WTC11 (cell line): ENCODE results near the gene RASSF8. TPM values are rescaled to one million over a fixed set of nuclear protein-coding genes. Genes with fewer than 3 reads are reported as not detected.

Source experiments
- ATAC-seq: fragments of 200-7000 bp; cut with Tn5 transposase; 2 replicates; pipeline ENCODE4 v1.10.0; 2021; ENCODE audit warnings: mild to moderate bottlenecking, moderate library complexity
- CTCF ChIA-PET: fragments of 300-600 bp; sonication (Branson Sonifier 250); formaldehyde crosslinking; loops from one replicate; lab custom pipeline; 2021; ENCODE audit warnings: antibody characterized with exemption; lab: Charles Lee
- POLR2A ChIA-PET: fragments of 350-600 bp; sonication (Branson Sonifier 250); formaldehyde crosslinking; loops from one replicate; lab custom pipeline; 2021; ENCODE audit warnings: antibody characterized with exemption; lab: Charles Lee
- DNase-seq: peaks from one replicate; pipeline ENCODE4 v3.0.0; 2021; ENCODE audit warnings: low spot score
- H3K27ac Mint-ChIP-seq: 2 replicates; pipeline ENCODE4 v1.8.0; 2021; ENCODE audit warnings: mixed read lengths
- H3K27me3 Mint-ChIP-seq: 2 replicates; pipeline ENCODE4 v1.8.0; 2021; ENCODE audit warnings: low read depth, mild to moderate bottlenecking, moderate library complexity, mixed read lengths
- H3K36me3 Mint-ChIP-seq: 2 replicates; pipeline ENCODE4 v1.8.0; 2021; ENCODE audit warnings: mixed read lengths
- H3K4me1 Mint-ChIP-seq: 2 replicates; pipeline ENCODE4 v1.8.0; 2022; ENCODE audit warnings: mixed read lengths
- H3K4me3 Mint-ChIP-seq: 2 replicates; pipeline ENCODE4 v1.8.0; 2021; ENCODE audit warnings: mild to moderate bottlenecking, moderate library complexity, mixed read lengths
- H3K9me3 Mint-ChIP-seq: 2 replicates; pipeline ENCODE4 v1.8.0; 2021; ENCODE audit warnings: mixed read lengths
- FOXK1 ChIP-seq: sonication (generic); formaldehyde crosslinking; IDR thresholded peaks from 2 replicates; pipeline ENCODE4 v1.8.0; 2022; ENCODE audit warnings: mild to moderate bottlenecking, moderate library complexity, missing genetic modification reagents
- FOXP1 ChIP-seq: sonication (generic); formaldehyde crosslinking; IDR thresholded peaks from 2 replicates; pipeline ENCODE4 v1.8.0; 2022; ENCODE audit warnings: missing genetic modification reagents, mild to moderate bottlenecking, moderate library complexity, borderline replicate concordance
- GTF2I ChIP-seq: fragments of 250-450 bp; sonication (Bioruptor Pico); conservative IDR thresholded peaks from 2 replicates; pipeline ENCODE4 v1.4.0; 2021; ENCODE audit warnings: mild to moderate bottlenecking
- NFYB ChIP-seq: sonication (generic); formaldehyde crosslinking; conservative IDR thresholded peaks from 2 replicates; pipeline ENCODE4 v1.8.0; 2022; ENCODE audit warnings: low read depth, missing genetic modification reagents
- NR3C1 ChIP-seq: sonication (generic); formaldehyde crosslinking; conservative IDR thresholded peaks from 2 replicates; pipeline ENCODE4 v1.8.1; 2023; ENCODE audit warnings: low read depth, mild to moderate bottlenecking, missing genetic modification reagents
- TEAD4 ChIP-seq: sonication (generic); formaldehyde crosslinking; IDR thresholded peaks from 2 replicates; pipeline ENCODE4 v1.8.0; 2022; ENCODE audit warnings: mild to moderate bottlenecking, missing genetic modification reagents
- ZBTB21 ChIP-seq: sonication (generic); formaldehyde crosslinking; IDR thresholded peaks from 2 replicates; pipeline ENCODE4 v1.8.1; 2023; ENCODE audit warnings: mild to moderate bottlenecking, missing genetic modification reagents, borderline replicate concordance
- ZNF121 ChIP-seq: sonication (generic); formaldehyde crosslinking; IDR thresholded peaks from 2 replicates; pipeline ENCODE4 v1.8.0; 2023; ENCODE audit warnings: missing genetic modification reagents
- ZNF263 ChIP-seq: sonication (generic); formaldehyde crosslinking; IDR thresholded peaks from 2 replicates; pipeline ENCODE4 v1.8.1; 2022; ENCODE audit warnings: low read depth, mild to moderate bottlenecking, moderate library complexity, missing genetic modification reagents
- ZNF317 ChIP-seq: sonication (generic); formaldehyde crosslinking; IDR thresholded peaks from 2 replicates; pipeline ENCODE4 v1.8.1; 2023; ENCODE audit warnings: low read depth, mild to moderate bottlenecking, moderate library complexity, missing genetic modification reagents, borderline replicate concordance
- ZNF671 ChIP-seq: fragments of 250-450 bp; sonication (Bioruptor Pico); IDR thresholded peaks from 2 replicates; pipeline ENCODE4 v1.8.0; 2021; ENCODE audit warnings: mild to moderate bottlenecking
- total RNA-seq: library from RNA; stranded (reverse); gene quantifications from 3 replicates; pipeline ENCODE4 v1.2.3, GENCODE V29; 2021
- TF ChIP-seq, protein P1 (sequence below): sonication (generic); formaldehyde crosslinking; IDR thresholded peaks from 2 replicates; pipeline ENCODE4 v1.8.0; 2023; ENCODE audit warnings: missing genetic modification reagents, mild to moderate bottlenecking, borderline replicate concordance
- TF ChIP-seq, protein P2 (sequence below): sonication (generic); formaldehyde crosslinking; IDR thresholded peaks from 2 replicates; pipeline ENCODE4 v1.8.1; 2023; ENCODE audit warnings: mild to moderate bottlenecking, missing genetic modification reagents, moderate library complexity
- TF ChIP-seq, protein P3 (sequence below): sonication (generic); formaldehyde crosslinking; conservative IDR thresholded peaks from 2 replicates; pipeline ENCODE4 v1.8.1; 2022; ENCODE audit warnings: mild to moderate bottlenecking, missing genetic modification reagents
- TF ChIP-seq, protein P4 (sequence below): fragments of 250-450 bp; sonication (Bioruptor Pico); IDR thresholded peaks from 2 replicates; pipeline ENCODE4 v1.9.0; 2021; ENCODE audit warnings: mild to moderate bottlenecking, borderline replicate concordance
- TF ChIP-seq, protein P5 (sequence below): sonication (generic); formaldehyde crosslinking; IDR thresholded peaks from 2 replicates; pipeline ENCODE4 v1.8.1; 2023; ENCODE audit warnings: mild to moderate bottlenecking, missing genetic modification reagents
- TF ChIP-seq, protein P6 (sequence below): sonication (generic); formaldehyde crosslinking; IDR thresholded peaks from 2 replicates; pipeline ENCODE4 v1.8.0; 2022; ENCODE audit warnings: mild to moderate bottlenecking, missing genetic modification reagents

RASSF8 gene
- total RNA-seq, 1 experiment from 2014 or later, result 48.6 TPM

DNA sequence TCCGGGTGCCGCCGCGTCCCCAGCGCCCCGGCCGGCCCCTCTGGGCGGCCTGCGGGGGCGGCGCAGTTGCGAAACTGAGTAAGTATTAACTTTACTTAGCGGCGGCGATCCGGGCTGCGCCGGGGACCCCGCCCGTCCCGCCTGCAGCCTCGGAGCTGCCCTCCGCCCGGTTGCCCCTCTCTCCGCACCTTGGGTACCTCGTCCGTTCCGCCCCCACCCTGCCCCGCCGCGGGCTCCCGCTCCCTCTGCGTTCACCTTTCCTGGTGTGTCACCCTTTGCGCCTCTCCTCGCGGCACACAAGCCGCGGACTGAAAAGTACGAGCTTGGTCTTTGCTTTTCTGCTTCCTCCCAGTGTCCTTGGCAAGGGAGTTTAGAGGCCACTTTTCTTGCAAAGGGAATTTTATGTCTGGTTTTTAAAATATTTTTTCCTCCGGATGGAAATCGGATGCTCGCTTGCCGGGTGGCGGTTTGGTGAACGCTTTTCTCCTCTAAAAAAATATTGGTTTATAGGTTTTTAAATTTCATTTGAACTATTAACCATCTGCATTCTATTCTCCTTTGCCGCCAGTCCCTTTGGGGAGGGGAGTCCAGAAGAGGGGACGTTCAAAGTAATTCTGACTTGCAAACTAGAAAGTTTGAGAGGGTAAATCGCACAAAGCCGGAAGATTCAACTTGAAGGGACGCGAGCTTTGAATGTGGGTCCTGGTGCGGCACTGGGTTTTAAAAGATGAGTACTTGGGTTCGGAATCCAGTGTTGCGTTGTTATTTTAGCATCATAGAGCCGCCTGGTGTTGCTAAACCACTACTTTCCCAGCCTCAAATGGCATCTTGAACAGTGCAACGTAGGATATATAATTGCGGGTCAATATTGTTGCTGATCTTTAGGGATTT, 834 bp downstream of the RASSF8 start (continued):
- TF ChIP-seq, protein P1, sequence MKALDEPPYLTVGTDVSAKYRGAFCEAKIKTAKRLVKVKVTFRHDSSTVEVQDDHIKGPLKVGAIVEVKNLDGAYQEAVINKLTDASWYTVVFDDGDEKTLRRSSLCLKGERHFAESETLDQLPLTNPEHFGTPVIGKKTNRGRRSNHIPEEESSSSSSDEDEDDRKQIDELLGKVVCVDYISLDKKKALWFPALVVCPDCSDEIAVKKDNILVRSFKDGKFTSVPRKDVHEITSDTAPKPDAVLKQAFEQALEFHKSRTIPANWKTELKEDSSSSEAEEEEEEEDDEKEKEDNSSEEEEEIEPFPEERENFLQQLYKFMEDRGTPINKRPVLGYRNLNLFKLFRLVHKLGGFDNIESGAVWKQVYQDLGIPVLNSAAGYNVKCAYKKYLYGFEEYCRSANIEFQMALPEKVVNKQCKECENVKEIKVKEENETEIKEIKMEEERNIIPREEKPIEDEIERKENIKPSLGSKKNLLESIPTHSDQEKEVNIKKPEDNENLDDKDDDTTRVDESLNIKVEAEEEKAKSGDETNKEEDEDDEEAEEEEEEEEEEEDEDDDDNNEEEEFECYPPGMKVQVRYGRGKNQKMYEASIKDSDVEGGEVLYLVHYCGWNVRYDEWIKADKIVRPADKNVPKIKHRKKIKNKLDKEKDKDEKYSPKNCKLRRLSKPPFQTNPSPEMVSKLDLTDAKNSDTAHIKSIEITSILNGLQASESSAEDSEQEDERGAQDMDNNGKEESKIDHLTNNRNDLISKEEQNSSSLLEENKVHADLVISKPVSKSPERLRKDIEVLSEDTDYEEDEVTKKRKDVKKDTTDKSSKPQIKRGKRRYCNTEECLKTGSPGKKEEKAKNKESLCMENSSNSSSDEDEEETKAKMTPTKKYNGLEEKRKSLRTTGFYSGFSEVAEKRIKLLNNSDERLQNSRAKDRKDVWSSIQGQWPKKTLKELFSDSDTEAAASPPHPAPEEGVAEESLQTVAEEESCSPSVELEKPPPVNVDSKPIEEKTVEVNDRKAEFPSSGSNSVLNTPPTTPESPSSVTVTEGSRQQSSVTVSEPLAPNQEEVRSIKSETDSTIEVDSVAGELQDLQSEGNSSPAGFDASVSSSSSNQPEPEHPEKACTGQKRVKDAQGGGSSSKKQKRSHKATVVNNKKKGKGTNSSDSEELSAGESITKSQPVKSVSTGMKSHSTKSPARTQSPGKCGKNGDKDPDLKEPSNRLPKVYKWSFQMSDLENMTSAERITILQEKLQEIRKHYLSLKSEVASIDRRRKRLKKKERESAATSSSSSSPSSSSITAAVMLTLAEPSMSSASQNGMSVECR (CRISPR knock-in tag), result no peak
- TF ChIP-seq, protein P2, sequence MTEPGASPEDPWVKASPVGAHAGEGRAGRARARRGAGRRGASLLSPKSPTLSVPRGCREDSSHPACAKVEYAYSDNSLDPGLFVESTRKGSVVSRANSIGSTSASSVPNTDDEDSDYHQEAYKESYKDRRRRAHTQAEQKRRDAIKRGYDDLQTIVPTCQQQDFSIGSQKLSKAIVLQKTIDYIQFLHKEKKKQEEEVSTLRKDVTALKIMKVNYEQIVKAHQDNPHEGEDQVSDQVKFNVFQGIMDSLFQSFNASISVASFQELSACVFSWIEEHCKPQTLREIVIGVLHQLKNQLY (CRISPR knock-in tag), result no peak
- no peak for TF ChIP-seq ZNF671 (CRISPR knock-in tag)
- TF ChIP-seq, protein P3, sequence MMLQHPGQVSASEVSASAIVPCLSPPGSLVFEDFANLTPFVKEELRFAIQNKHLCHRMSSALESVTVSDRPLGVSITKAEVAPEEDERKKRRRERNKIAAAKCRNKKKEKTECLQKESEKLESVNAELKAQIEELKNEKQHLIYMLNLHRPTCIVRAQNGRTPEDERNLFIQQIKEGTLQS (CRISPR knock-in tag), result no peak
- TF ChIP-seq, protein P4, sequence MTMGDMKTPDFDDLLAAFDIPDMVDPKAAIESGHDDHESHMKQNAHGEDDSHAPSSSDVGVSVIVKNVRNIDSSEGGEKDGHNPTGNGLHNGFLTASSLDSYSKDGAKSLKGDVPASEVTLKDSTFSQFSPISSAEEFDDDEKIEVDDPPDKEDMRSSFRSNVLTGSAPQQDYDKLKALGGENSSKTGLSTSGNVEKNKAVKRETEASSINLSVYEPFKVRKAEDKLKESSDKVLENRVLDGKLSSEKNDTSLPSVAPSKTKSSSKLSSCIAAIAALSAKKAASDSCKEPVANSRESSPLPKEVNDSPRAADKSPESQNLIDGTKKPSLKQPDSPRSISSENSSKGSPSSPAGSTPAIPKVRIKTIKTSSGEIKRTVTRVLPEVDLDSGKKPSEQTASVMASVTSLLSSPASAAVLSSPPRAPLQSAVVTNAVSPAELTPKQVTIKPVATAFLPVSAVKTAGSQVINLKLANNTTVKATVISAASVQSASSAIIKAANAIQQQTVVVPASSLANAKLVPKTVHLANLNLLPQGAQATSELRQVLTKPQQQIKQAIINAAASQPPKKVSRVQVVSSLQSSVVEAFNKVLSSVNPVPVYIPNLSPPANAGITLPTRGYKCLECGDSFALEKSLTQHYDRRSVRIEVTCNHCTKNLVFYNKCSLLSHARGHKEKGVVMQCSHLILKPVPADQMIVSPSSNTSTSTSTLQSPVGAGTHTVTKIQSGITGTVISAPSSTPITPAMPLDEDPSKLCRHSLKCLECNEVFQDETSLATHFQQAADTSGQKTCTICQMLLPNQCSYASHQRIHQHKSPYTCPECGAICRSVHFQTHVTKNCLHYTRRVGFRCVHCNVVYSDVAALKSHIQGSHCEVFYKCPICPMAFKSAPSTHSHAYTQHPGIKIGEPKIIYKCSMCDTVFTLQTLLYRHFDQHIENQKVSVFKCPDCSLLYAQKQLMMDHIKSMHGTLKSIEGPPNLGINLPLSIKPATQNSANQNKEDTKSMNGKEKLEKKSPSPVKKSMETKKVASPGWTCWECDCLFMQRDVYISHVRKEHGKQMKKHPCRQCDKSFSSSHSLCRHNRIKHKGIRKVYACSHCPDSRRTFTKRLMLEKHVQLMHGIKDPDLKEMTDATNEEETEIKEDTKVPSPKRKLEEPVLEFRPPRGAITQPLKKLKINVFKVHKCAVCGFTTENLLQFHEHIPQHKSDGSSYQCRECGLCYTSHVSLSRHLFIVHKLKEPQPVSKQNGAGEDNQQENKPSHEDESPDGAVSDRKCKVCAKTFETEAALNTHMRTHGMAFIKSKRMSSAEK (CRISPR knock-in tag), result no peak

DNA sequence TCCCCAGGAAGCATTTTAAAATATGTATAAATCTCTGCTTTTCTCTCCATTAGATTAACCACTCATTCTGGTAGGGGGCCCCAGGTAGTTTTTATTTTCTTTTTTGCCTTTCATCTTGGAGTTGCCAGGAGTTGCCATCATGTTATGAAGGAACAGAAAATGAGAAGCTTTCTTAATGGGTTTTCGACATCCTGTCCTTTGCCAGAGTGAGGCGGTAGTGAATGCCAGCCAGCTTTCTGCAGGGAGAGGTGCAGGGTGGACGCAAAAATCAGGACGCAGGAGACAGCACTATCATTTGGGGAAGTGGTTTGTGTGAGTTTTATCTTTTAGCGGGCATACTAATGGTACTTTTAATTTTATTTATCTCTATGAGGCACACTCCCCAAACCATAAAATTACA, 1.7 kb downstream of the RASSF8 start:
- H3K4me3 Mint-ChIP-seq, result peak overlapping the region; percentile 92
- peaks cover 40% of the 10 kb centered on the region for H3K4me1 Mint-ChIP-seq
- DNase-seq (no peak), ATAC-seq (no peak)
- H3K27ac Mint-ChIP-seq, result no peak overlapping the region
- H3K27me3 Mint-ChIP-seq, result peaks cover 6% of the 10 kb centered on the region
- CTCF ChIA-PET, result interaction anchor here (1.2 to 2.1 kb wide), 4 partner anchors 19 to 68 kb away, joined by 5 to 9 read pairs (median 6); no protein-coding TSS in a partner anchor
- no peak for TF ChIP-seq GTF2I (CRISPR knock-in tag)
- H3K9me3 Mint-ChIP-seq, result peaks cover 17% of the 10 kb centered on the region
- peaks cover 24% of the 10 kb centered on the region for H3K36me3 Mint-ChIP-seq
- POLR2A ChIA-PET, result interaction anchor here (0.7 to 1.4 kb wide), 2 partner anchors 31 to 41 kb away, joined by 4 to 5 read pairs; no protein-coding TSS in a partner anchor

DNA sequence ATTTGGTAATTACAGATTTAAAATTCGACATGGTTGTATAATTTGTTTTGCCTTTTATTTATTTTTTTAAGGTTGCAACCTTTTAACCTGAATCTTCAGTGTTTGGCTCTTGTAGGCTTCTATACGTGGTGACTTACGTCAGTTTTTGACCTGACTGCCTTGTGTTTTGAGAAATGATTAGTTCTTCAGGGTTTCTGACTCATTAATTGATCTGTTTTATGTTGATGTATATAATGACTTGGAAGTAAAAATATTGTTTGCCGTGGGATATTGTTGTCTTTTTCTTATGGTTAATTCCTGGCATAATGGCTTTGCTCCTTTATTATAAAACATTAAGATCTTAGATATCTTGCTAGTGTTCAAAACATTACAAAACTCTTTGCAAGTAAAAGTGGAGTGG, 2.5 kb downstream of the RASSF8 start:
- ChIA-PET CTCF (interaction anchor here (1.0 kb wide), 1 partner anchor 33 kb away, joined by 3 read pairs; no protein-coding TSS in a partner anchor), POLR2A (no interaction called here)
- H3K27ac Mint-ChIP-seq, result no peak overlapping the region
- peaks cover 40% of the 10 kb centered on the region for H3K4me1 Mint-ChIP-seq
- peaks cover 17% of the 10 kb centered on the region for H3K9me3 Mint-ChIP-seq
- ATAC-seq, result no peak
- no peak for DNase-seq
- peaks cover 3% of the 10 kb centered on the region; the same call in 1 of the 2 replicates for H3K27me3 Mint-ChIP-seq
- H3K4me3 Mint-ChIP-seq, result peak overlapping the region; percentile 92
- peaks cover 24% of the 10 kb centered on the region for H3K36me3 Mint-ChIP-seq
- TF ChIP-seq TEAD4 (CRISPR knock-in tag), result no peak
- TF ChIP-seq ZNF317 (CRISPR knock-in tag), result no peak
- no peak for TF ChIP-seq ZNF121 (CRISPR knock-in tag)
- TF ChIP-seq, protein P5, sequence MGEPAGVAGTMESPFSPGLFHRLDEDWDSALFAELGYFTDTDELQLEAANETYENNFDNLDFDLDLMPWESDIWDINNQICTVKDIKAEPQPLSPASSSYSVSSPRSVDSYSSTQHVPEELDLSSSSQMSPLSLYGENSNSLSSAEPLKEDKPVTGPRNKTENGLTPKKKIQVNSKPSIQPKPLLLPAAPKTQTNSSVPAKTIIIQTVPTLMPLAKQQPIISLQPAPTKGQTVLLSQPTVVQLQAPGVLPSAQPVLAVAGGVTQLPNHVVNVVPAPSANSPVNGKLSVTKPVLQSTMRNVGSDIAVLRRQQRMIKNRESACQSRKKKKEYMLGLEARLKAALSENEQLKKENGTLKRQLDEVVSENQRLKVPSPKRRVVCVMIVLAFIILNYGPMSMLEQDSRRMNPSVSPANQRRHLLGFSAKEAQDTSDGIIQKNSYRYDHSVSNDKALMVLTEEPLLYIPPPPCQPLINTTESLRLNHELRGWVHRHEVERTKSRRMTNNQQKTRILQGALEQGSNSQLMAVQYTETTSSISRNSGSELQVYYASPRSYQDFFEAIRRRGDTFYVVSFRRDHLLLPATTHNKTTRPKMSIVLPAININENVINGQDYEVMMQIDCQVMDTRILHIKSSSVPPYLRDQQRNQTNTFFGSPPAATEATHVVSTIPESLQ (CRISPR knock-in tag), result no peak
- no peak for TF ChIP-seq FOXK1 (CRISPR knock-in tag)
- TF ChIP-seq NR3C1, result no peak
- TF ChIP-seq, protein P6, sequence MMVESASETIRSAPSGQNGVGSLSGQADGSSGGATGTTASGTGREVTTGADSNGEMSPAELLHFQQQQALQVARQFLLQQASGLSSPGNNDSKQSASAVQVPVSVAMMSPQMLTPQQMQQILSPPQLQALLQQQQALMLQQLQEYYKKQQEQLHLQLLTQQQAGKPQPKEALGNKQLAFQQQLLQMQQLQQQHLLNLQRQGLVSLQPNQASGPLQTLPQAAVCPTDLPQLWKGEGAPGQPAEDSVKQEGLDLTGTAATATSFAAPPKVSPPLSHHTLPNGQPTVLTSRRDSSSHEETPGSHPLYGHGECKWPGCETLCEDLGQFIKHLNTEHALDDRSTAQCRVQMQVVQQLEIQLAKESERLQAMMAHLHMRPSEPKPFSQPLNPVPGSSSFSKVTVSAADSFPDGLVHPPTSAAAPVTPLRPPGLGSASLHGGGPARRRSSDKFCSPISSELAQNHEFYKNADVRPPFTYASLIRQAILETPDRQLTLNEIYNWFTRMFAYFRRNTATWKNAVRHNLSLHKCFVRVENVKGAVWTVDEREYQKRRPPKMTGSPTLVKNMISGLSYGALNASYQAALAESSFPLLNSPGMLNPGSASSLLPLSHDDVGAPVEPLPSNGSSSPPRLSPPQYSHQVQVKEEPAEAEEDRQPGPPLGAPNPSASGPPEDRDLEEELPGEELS (CRISPR knock-in tag), result no peak
- TF ChIP-seq FOXP1, result no peak
- TF ChIP-seq ZBTB21 (CRISPR knock-in tag), result no peak
- no peak for TF ChIP-seq NFYB (CRISPR knock-in tag)
- TF ChIP-seq ZNF263 (CRISPR knock-in tag), result no peak
